NCI-H1105 (cell line): ENCODE results near the gene FRK.
"Not testable (repeated sequence)": the region's sequence is repeated elsewhere in the genome, so short reads cannot be mapped to it uniquely, and the experiment has no call there.

Experiments
- DNase-seq: peaks from one replicate; lab custom pipeline; 2025; lab: John Stamatoyannopoulos, UW

FRK gene

GRCh38 chr6:116004841-116005815, 55.6 kb downstream of the FRK start:
- no peak for DNase-seq

GRCh38 chr6:116003668-116004067, 57.0 kb downstream of the FRK start:
- DNase-seq, result no peak

GRCh38 chr6:116002756-116003155, 57.9 kb downstream of the FRK start:
- no peak for DNase-seq

GRCh38 chr6:115999235-115999634, 61.5 kb downstream of the FRK start:
- no peak for DNase-seq

- DNase-seq, result no peak
Observed at GRCh38 chr6:115997990-115998585, 62.6 kb downstream of the FRK start.

GRCh38 chr6:115986026-115986425, 74.7 kb downstream of the FRK start:
- no peak for DNase-seq

GRCh38 chr6:115984809-115985208, 75.9 kb downstream of the FRK start:
- no peak for DNase-seq

GRCh38 chr6:115983998-115984397, 76.7 kb downstream of the FRK start:
- DNase-seq, result no peak

GRCh38 chr6:115982453-115982852, 78.2 kb downstream of the FRK start:
- no peak for DNase-seq

- DNase-seq, result no peak
Observed at GRCh38 chr6:115977220-115977619, 83.5 kb downstream of the FRK start.

- no peak for DNase-seq
Observed at GRCh38 chr6:115976321-115976870, 84.3 kb downstream of the FRK start.

GRCh38 chr6:115972679-115973078, 88.0 kb downstream of the FRK start:
- no peak for DNase-seq

GRCh38 chr6:115971785-115972184, 88.9 kb downstream of the FRK start:
- no peak for DNase-seq

GRCh38 chr6:115969930-115970273, 90.8 kb downstream of the FRK start:
- no peak for DNase-seq

GRCh38 chr6:115969207-115969929, 91.3 kb downstream of the FRK start:
- DNase-seq, result no peak

- DNase-seq, result not testable (repeated sequence)
Observed at GRCh38 chr6:115960286-115960685, 100.4 kb downstream of the FRK start.

- DNase-seq, result no peak
Observed at GRCh38 chr6:115958958-115959357, 101.7 kb downstream of the FRK start.

- DNase-seq, result no peak
Observed at GRCh38 chr6:115954740-115955139, 106.0 kb downstream of the FRK start.

GRCh38 chr6:115948751-115949150, 111.9 kb downstream of the FRK start:
- DNase-seq, result no peak

GRCh38 chr6:115947966-115948541, 112.6 kb downstream of the FRK start:
- DNase-seq, result no peak

- no peak for DNase-seq
Observed at GRCh38 chr6:115945812-115946211, 114.9 kb downstream of the FRK start.

- DNase-seq, result no peak
Observed at GRCh38 chr6:115945306-115945705, 115.4 kb downstream of the FRK start.
